ENCODE measurements around the gene ADGRL3. TPM values are rescaled to one million over a fixed set of nuclear protein-coding genes. Genes with fewer than 3 reads are reported as not detected.

Gene ADGRL3
- total RNA-seq, 1 donor from 2014 or later = 0.12 TPM

DNA sequence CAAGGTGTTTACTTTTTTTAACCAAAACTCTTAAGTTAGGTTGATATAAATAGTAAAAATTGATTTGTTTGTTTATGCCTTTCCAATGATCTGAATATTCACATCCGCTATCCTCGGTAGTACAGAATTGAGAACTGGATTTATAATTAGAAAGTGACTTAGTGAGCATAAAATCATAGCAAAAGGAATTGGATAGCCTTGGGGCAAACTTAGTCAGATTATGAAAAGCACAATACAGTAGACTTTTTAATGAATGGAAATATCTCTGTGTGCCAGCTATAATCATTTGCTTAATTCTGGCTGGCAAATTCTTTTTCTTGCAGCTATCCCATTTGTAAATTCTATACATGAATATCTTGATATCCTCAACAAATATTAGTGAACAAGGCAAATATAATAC is 713.5 kb downstream of the ADGRL3 start:
- H3K4me3 ChIP-seq (ENCODE audit: low read depth, low read length) = no peak overlapping the region
- no peak for DNase-seq (ENCODE audit: low read depth)
- no peak for TF ChIP-seq CTCF (conservative IDR thresholded peaks at IDR 0.05; ENCODE audit: low read depth, low read length)

- no peak for TF ChIP-seq CTCF (conservative IDR thresholded peaks at IDR 0.05; ENCODE audit: low read depth, low read length)
- H3K4me3 ChIP-seq (ENCODE audit: low read depth, low read length) = no peak overlapping the region
- DNase-seq (ENCODE audit: low read depth) = no peak
Observed at GRCh38 chr4:61915501-61915900, 715.4 kb downstream of the ADGRL3 start.

DNA sequence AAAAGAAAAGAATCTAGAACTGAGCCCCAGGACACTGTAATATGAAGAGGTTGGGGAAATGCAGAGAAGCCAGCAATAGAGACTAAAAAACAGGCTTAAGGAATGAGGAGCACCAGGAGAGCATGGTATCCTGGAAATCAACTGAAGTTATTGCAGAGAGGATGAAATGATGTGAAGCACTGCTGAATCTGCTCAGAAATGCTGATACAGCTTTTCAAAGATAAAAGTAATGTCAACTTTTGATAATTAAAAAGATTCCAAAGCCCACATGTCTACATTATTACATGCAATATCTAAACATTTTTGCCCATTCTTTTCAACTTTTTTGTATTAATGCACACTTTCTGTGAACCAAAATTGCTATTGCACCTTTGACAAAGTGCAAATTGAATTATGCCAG is 718.4 kb downstream of the ADGRL3 start:
- no peak overlapping the region for H3K4me3 ChIP-seq (ENCODE audit: low read depth, low read length)
- DNase-seq (ENCODE audit: low read depth) = no peak
- TF ChIP-seq CTCF (conservative IDR thresholded peaks at IDR 0.05; ENCODE audit: low read depth, low read length) = no peak

DNA sequence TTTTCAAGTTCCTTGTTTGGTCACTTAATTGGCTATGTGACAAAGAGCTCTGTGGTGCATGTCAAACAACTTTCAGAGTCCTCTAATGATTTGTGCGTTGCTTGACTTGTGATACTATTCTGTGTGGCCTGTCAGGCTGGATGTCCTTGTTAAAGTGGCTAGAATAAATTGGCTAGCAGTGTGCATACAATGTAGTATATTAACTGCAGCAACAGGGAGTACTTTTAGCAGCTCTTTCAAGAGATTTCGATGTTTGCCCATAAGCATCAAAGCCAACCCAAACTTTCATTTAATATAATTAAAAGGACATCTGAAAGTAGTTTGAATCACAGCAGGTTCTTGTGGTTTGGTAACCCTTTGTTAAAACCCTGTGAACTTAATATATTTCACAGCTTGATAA is 718.9 kb downstream of the ADGRL3 start:
- TF ChIP-seq CTCF (conservative IDR thresholded peaks at IDR 0.05; ENCODE audit: low read depth, low read length) = no peak
- H3K4me3 ChIP-seq (ENCODE audit: low read depth, low read length) = no peak overlapping the region
- no peak for DNase-seq (ENCODE audit: low read depth)

- TF ChIP-seq CTCF (conservative IDR thresholded peaks at IDR 0.05; ENCODE audit: low read depth, low read length) = no peak
- no peak overlapping the region for H3K4me3 ChIP-seq (ENCODE audit: low read depth, low read length)
- DNase-seq (ENCODE audit: low read depth) = no peak
Observed at GRCh38 chr4:61919561-61919960, 719.4 kb downstream of the ADGRL3 start.

- no peak overlapping the region for H3K4me3 ChIP-seq (ENCODE audit: low read depth, low read length)
Observed at GRCh38 chr4:61921920-61922319, 721.8 kb downstream of the ADGRL3 start.

More at GRCh38 chr4:61921920-61922319, 721.8 kb downstream of the ADGRL3 start:
- no peak for TF ChIP-seq CTCF (conservative IDR thresholded peaks at IDR 0.05; ENCODE audit: low read depth, low read length)
- DNase-seq (ENCODE audit: low read depth) = no peak

Measured in epithelial cell of proximal tubule (primary cell).